Measurements from ENCODE around the gene EPRS1. TPM values are rescaled to one million over a fixed set of nuclear protein-coding genes. Genes with fewer than 3 reads are reported as not detected.
A peak's percentile ranks its signal among the peaks of the same experiment; 100 is the strongest.
"Not testable (repeated sequence)": the region's sequence is repeated elsewhere in the genome, so short reads cannot be mapped to it uniquely, and the experiment has no call there.

The EPRS1 gene
- total RNA-seq, 1 experiment from 2014 or later: 121 TPM

GRCh38 chr1:220086261-220086686 lies 40.0 kb upstream of the EPRS1 start:
- H3K79me2 ChIP-seq (ENCODE audit: insufficient read depth, low read length); H3T11ph ChIP-seq (ENCODE audit: low read length); H3K9me3 ChIP-seq (ENCODE audit: control insufficient read depth, low read depth, low read length); H3K4me1 ChIP-seq (ENCODE audit: insufficient read depth, low read length); H4K91ac ChIP-seq (ENCODE audit: insufficient read length, low read depth, low read length); H3K27me3 Mint-ChIP-seq (ENCODE audit: low read depth); H3K18ac ChIP-seq (ENCODE audit: insufficient read length, low read depth, low read length); H3K4ac ChIP-seq (ENCODE audit: low read depth, low read length); H3K27me3 ChIP-seq (ENCODE audit: insufficient read depth, low read length); H2BK20ac ChIP-seq (ENCODE audit: low read depth, low read length, poor library complexity, severe bottlenecking); H2BK5ac ChIP-seq (ENCODE audit: insufficient read length, low read length); H3K9ac ChIP-seq (ENCODE audit: extremely low read depth, insufficient read length, low read length); H3K23me2 ChIP-seq (ENCODE audit: insufficient read length, low read depth, low read length, poor library complexity, severe bottlenecking); H2BK12ac ChIP-seq (ENCODE audit: insufficient read length, low read depth, low read length); H3K4me3 Mint-ChIP-seq; H4K20me1 ChIP-seq (ENCODE audit: control insufficient read depth, insufficient read depth, insufficient read length); H3K4me1 Mint-ChIP-seq; H3K27ac ChIP-seq (ENCODE audit: insufficient read length, low read depth, low read length); H2BK120ac ChIP-seq (ENCODE audit: low read depth, low read length, poor library complexity, severe bottlenecking); H3K56ac ChIP-seq (ENCODE audit: insufficient read length, low read depth, low read length); H2BK15ac ChIP-seq (ENCODE audit: low read depth, low read length); H3K14ac ChIP-seq (ENCODE audit: insufficient read depth, low read length); H2AFZ ChIP-seq (ENCODE audit: low read length); H2AK5ac ChIP-seq (ENCODE audit: insufficient read length, low read length); H3K23ac ChIP-seq (ENCODE audit: insufficient read length, low read depth, low read length); H3K27ac Mint-ChIP-seq; H3K36me3 Mint-ChIP-seq (ENCODE audit: insufficient read depth in 1 of 3, low read depth in 3 of 3); H4K8ac ChIP-seq (replicated peaks; ENCODE audit: insufficient read length, low read depth, low read length); H3K79me1 ChIP-seq (ENCODE audit: insufficient read depth, low read depth, low read length, poor library complexity, severe bottlenecking); H3K4me2 ChIP-seq (ENCODE audit: insufficient read depth, insufficient read length, low read length); H3K9me3 Mint-ChIP-seq; H4K5ac ChIP-seq (ENCODE audit: insufficient read length, low read depth, low read length): not testable (repeated sequence)
- no CpG with 5 or more reads among the region's 15 CpGs for WGBS (ENCODE audit: extremely low coverage, insufficient read length, low lambda C conversion rate)
- peak; percentile 77 for TF ChIP-seq CTCF (conservative IDR thresholded peaks at IDR 0.05)
- peak; percentile 63 for DNase-seq

Data from H9 (cell line).